WERI-Rb-1 (cell line): ENCODE data around the gene DSC3.

Experiments
- DNase-seq: peaks from one replicate; pipeline ENCODE4 v3.0.0-alpha.2; 2020
- H3K27ac ChIP-seq: fragments of 250-450 bp; sonication (Bioruptor Pico); 2 replicates; pipeline ENCODE4 v1.5.1; 2020; ENCODE audit warnings: mild to moderate bottlenecking, moderate library complexity
- H3K27me3 ChIP-seq: fragments of 250-450 bp; sonication (Bioruptor Pico); 2 replicates; pipeline ENCODE4 v1.5.1; 2021; ENCODE audit warnings: mild to moderate bottlenecking, low read depth, moderate library complexity; ENCODE audit not compliant: insufficient read depth, severe bottlenecking
- H3K36me3 ChIP-seq: fragments of 250-450 bp; sonication (Bioruptor Pico); 2 replicates; pipeline ENCODE4 v1.5.1; 2020; ENCODE audit warnings: mild to moderate bottlenecking, moderate library complexity
- H3K4me3 ChIP-seq: 2 replicates; pipeline ENCODE4 v1.5.1; 2011; ENCODE audit warnings: low read depth, mild to moderate bottlenecking, control low read depth, low read length
- H3K9me3 ChIP-seq: fragments of 250-450 bp; sonication (Bioruptor Pico); 2 replicates; pipeline ENCODE4 v1.5.1; 2021; ENCODE audit warnings: mild to moderate bottlenecking, moderate library complexity; ENCODE audit not compliant: severe bottlenecking
- CTCF ChIP-seq: IDR thresholded peaks from 2 replicates; pipeline ENCODE4 v1.5.1; 2011; ENCODE audit warnings: low read depth, mild to moderate bottlenecking, control low read depth, inconsistent platforms, low read length

DSC3 gene

GRCh38 chr18:31072175-31072574, 29.6 kb upstream of the DSC3 start:
- H3K27me3 ChIP-seq, result no peaks in the 10 kb centered on the region
- H3K9me3 ChIP-seq, result no peaks in the 10 kb centered on the region
- no peak for TF ChIP-seq CTCF
- DNase-seq, result no peak
- peaks cover 20% of the 10 kb centered on the region for H3K36me3 ChIP-seq
- no peak overlapping the region for H3K4me3 ChIP-seq
- H3K27ac ChIP-seq, result no peak overlapping the region

- Histone ChIP-seq H3K4me3 (no peak overlapping the region), H3K27me3 (no peaks in the 10 kb centered on the region), H3K36me3 (peaks cover 20% of the 10 kb centered on the region), H3K9me3 (no peaks in the 10 kb centered on the region), H3K27ac (no peak overlapping the region)
- no peak for TF ChIP-seq CTCF
- no peak for DNase-seq
Measured at GRCh38 chr18:31070206-31070605, 27.7 kb upstream of the DSC3 start.

- Histone ChIP-seq H3K36me3 (peaks cover 15% of the 10 kb centered on the region), H3K27ac (no peak overlapping the region), H3K4me3 (no peak overlapping the region), H3K9me3 (no peaks in the 10 kb centered on the region), H3K27me3 (no peaks in the 10 kb centered on the region)
- no peak for TF ChIP-seq CTCF
- DNase-seq, result no peak
Measured at GRCh38 chr18:31066266-31066665, 23.7 kb upstream of the DSC3 start.

- TF ChIP-seq CTCF, result no peak
- no peak overlapping the region for H3K27ac ChIP-seq
- no peak for DNase-seq
- H3K9me3 ChIP-seq, result no peaks in the 10 kb centered on the region
- no peak overlapping the region for H3K4me3 ChIP-seq
- no peaks in the 10 kb centered on the region for H3K27me3 ChIP-seq
- H3K36me3 ChIP-seq, result peaks cover 11% of the 10 kb centered on the region
Measured at GRCh38 chr18:31065036-31065773, 22.7 kb upstream of the DSC3 start.

GRCh38 chr18:31064130-31064529, 21.6 kb upstream of the DSC3 start:
- Histone ChIP-seq H3K9me3 (no peaks in the 10 kb centered on the region), H3K27ac (no peak overlapping the region), H3K4me3 (no peak overlapping the region), H3K36me3 (peaks cover 9% of the 10 kb centered on the region), H3K27me3 (no peaks in the 10 kb centered on the region)
- DNase-seq, result no peak
- TF ChIP-seq CTCF, result no peak

GRCh38 chr18:31061945-31062344, 19.4 kb upstream of the DSC3 start:
- Histone ChIP-seq H3K27ac (no peak overlapping the region), H3K36me3 (no peaks in the 10 kb centered on the region), H3K9me3 (no peaks in the 10 kb centered on the region), H3K27me3 (no peaks in the 10 kb centered on the region), H3K4me3 (no peak overlapping the region)
- no peak for DNase-seq
- TF ChIP-seq CTCF, result no peak
